Transverse colon (tissue), 4 donors: Measurements from ENCODE around the gene ABCG2.

Source experiments
- EP300 ChIP-seq: sonication (generic); formaldehyde crosslinking; IDR thresholded peaks from one replicate; pipeline ENCODE4 v1.6.1; 2017; ENCODE audit warnings: antibody characterized with exemption, low read depth
- POLR2A ChIP-seq: fragments of 450-650 bp; IDR thresholded peaks from one replicate; pipeline ENCODE4 v1.6.1; 2016; ENCODE audit warnings: antibody characterized with exemption, mild to moderate bottlenecking, moderate library complexity
- POLR2AphosphoS5 ChIP-seq, 3 donors: sonication (generic); formaldehyde crosslinking; IDR thresholded peaks; one replicate each; pipeline ENCODE4 v1.6.1; 2016; ENCODE audit warnings: antibody characterized with exemption in 3 of 3
- TF ChIP-seq, protein P1 (sequence below), 5 experiments: fragments of 200-600 bp in 3 of 5; fragments of 450-650 bp in 2 of 5; sonication (generic) in 3 of 5; IDR thresholded peaks; 1 replicate in 2 of 5; 2 replicates in 3 of 5; pipeline ENCODE4 v1.5.1; 2016 to 2017; ENCODE audit warnings: antibody characterized with exemption in 5 of 5, inconsistent platforms in 3 of 5, mild to moderate bottlenecking in 2 of 5, moderate library complexity in 1 of 5

- TF ChIP-seq, protein P1, sequence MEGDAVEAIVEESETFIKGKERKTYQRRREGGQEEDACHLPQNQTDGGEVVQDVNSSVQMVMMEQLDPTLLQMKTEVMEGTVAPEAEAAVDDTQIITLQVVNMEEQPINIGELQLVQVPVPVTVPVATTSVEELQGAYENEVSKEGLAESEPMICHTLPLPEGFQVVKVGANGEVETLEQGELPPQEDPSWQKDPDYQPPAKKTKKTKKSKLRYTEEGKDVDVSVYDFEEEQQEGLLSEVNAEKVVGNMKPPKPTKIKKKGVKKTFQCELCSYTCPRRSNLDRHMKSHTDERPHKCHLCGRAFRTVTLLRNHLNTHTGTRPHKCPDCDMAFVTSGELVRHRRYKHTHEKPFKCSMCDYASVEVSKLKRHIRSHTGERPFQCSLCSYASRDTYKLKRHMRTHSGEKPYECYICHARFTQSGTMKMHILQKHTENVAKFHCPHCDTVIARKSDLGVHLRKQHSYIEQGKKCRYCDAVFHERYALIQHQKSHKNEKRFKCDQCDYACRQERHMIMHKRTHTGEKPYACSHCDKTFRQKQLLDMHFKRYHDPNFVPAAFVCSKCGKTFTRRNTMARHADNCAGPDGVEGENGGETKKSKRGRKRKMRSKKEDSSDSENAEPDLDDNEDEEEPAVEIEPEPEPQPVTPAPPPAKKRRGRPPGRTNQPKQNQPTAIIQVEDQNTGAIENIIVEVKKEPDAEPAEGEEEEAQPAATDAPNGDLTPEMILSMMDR (IDR thresholded peaks at IDR 0.05) = no peak
- TF ChIP-seq POLR2A (no peak), EP300 (no peak), POLR2AphosphoS5 (IDR thresholded peaks at IDR 0.05) (no peak)
Measured at GRCh38 chr4:88040707-88041106, 117.7 kb downstream of the ABCG2 start.
